Measurements from ENCODE around the gene ADH4.
"Not testable (repeated sequence)": the region's sequence is repeated elsewhere in the genome, so short reads cannot be mapped to it uniquely, and the experiment has no call there.

Gene ADH4

GRCh38 chr4:99131378-99131777 lies 12.7 kb downstream of the ADH4 start:
- no peak for DNase-seq

- DNase-seq = no peak
These were observed 17.7 kb downstream of the ADH4 start for GRCh38 chr4:99126376-99126775.

- no peak for DNase-seq
These were observed 23.1 kb downstream of the ADH4 start for GRCh38 chr4:99121008-99121407.

GRCh38 chr4:99120501-99120900 lies 23.6 kb downstream of the ADH4 start:
- DNase-seq = no peak

- no peak for DNase-seq
These were observed 26.0 kb downstream of the ADH4 start for GRCh38 chr4:99117876-99118693.

- not testable (repeated sequence) for DNase-seq
These were observed 26.8 kb downstream of the ADH4 start for GRCh38 chr4:99117122-99117841.

GRCh38 chr4:99109286-99109685 lies 34.8 kb downstream of the ADH4 start:
- DNase-seq = not testable (repeated sequence)

GRCh38 chr4:99104153-99104552 lies 39.9 kb downstream of the ADH4 start:
- no peak for DNase-seq

- no peak for DNase-seq
These were observed 40.9 kb downstream of the ADH4 start for GRCh38 chr4:99103166-99103565.

GRCh38 chr4:99102634-99103033 lies 41.5 kb downstream of the ADH4 start:
- DNase-seq = no peak

- DNase-seq = no peak
These were observed 43.2 kb downstream of the ADH4 start for GRCh38 chr4:99100876-99101275.

- DNase-seq = not testable (repeated sequence)
These were observed 44.3 kb downstream of the ADH4 start for GRCh38 chr4:99099814-99100213.

- no peak for DNase-seq
These were observed 44.8 kb downstream of the ADH4 start for GRCh38 chr4:99099311-99099710.

GRCh38 chr4:99091841-99092240 lies 52.3 kb downstream of the ADH4 start:
- not testable (repeated sequence) for DNase-seq

- DNase-seq = no peak
These were observed 52.9 kb downstream of the ADH4 start for GRCh38 chr4:99091216-99091575.

- no peak for DNase-seq
These were observed 53.4 kb downstream of the ADH4 start for GRCh38 chr4:99090481-99091215.

GRCh38 chr4:99088481-99089365 lies 55.4 kb downstream of the ADH4 start, which contains the start of gene ADH5:
ADH5 (minus strand) TSS chr4:99088788; CDS start chr4:99088700, 88 bp downstream.
- DNase-seq = peak; percentile 92

- DNase-seq = peak; percentile 37
These were observed 56.1 kb downstream of the ADH4 start for GRCh38 chr4:99088023-99088449.

- no peak for DNase-seq
These were observed 59.5 kb downstream of the ADH4 start for GRCh38 chr4:99084595-99084994.

- no peak for DNase-seq
These were observed 61.9 kb downstream of the ADH4 start for GRCh38 chr4:99082192-99082591.

GRCh38 chr4:99080869-99081268 lies 63.2 kb downstream of the ADH4 start:
- not testable (repeated sequence) for DNase-seq

GRCh38 chr4:99079625-99080295 lies 64.3 kb downstream of the ADH4 start:
- DNase-seq = no peak
